Measurements from ENCODE around the gene USB1.

USB1 gene

DNA sequence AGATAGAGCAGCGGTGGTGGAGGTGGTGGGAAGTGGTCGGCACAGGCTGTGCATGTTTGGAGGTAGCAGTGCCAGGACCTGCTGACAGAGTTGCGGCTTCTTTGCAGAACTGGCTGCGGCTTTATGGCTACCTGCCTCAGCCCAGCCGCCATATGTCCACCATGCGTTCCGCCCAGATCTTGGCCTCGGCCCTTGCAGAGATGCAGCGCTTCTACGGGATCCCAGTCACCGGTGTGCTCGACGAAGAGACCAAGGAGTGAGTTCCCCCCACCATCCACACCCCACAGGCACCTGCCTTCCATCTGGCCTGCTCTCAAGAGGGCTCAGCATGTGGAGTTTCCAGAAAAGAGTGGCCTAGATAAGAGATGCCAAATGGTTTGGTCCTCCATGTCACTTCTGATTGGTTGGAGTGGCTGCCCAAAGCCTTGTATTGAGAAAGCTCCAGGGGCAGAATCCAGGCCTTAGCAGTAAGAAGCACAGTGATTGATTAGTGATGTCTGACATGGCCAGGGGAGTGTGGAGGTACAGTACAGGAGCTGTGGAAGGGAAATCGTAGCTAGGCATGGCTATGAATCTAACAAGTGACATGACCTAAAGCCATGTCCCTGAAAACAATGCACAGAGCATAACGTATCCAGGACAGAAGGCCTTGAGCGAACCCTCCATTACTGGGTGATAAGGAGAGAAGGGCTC is 36.3 kb downstream of the USB1 start:
- DNase-seq = no peak

DNA sequence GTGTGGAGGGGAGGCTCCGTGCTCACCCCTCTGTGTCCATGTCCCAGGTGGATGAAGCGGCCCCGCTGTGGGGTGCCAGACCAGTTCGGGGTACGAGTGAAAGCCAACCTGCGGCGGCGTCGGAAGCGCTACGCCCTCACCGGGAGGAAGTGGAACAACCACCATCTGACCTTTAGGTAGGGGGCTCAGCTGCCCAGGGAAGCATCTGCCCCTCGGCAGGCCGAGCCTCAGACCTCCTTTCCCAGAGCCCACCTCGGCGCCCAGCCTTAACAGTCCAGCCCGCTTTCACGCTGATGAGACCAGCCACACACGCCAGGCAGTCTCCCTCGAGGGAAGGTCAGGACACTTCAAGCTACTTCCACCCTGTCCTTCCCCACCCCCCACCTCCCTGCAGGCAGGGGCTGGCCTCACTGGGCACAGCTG is 37.0 kb downstream of the USB1 start:
- DNase-seq = no peak

DNA sequence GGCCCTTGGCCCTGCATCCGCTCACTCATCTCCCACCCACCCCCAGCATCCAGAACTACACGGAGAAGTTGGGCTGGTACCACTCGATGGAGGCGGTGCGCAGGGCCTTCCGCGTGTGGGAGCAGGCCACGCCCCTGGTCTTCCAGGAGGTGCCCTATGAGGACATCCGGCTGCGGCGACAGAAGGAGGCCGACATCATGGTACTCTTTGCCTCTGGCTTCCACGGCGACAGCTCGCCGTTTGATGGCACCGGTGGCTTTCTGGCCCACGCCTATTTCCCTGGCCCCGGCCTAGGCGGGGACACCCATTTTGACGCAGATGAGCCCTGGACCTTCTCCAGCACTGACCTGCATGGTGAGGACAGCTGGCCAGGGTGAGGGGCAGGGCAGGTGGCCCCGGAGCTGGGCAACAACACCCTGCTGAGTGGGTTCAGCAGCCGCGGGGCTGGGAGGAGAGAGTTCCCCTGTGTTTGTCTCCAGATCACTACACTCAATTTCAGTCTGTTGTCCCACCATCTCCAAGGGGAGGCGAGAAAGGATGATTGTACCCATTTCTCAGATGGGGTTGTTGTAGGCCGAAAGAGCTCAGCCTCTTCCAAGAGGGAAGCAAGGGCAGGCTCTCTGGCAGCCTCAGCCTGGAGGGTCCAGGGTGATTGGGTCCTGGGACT is 38.8 kb downstream of the USB1 start:
- DNase-seq = no peak

DNA sequence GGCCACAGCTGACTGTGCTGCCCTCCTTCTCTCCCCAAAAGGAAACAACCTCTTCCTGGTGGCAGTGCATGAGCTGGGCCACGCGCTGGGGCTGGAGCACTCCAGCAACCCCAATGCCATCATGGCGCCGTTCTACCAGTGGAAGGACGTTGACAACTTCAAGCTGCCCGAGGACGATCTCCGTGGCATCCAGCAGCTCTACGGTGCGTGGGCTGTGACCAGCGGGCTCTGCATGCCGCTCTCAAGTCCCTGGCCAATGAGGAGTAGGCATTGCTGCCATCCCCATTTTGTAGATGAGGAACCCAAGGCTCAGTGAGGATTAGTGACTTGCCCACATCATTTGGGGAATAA is 39.3 kb downstream of the USB1 start:
- DNase-seq = no peak

DNA sequence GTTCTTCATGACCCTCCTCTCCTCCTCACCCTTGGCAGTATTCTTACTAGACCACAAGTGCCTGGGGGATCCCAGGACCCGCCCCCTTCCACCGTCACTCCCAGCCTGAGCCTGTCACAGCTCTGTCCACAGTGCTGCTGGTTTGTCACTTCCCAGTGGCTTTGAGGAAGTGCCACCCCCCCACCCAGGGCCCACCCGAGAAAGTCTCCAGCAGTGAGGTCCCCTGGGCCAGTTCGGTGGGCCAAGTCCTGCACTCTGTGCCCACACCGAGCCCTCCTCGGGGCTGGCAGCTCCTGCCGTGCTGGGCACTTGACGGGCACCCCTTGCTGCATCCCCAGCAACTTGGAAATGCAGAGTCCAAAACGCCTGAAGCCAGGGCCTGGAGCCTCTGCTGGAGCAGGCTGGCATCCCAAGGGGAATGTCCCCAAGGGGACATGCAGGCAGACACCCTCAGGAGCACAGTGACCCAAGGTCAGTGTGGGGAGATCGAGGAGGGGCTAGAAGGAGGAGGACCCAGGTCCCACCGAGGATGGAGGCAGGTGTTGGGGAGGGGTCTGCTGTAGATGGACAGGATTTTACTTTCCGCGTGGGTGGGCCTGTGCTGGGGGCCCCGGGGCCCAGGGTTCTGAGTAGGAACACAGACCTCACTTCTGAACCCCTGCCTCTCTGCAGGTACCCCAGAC is 39.9 kb downstream of the USB1 start:
- no peak for DNase-seq

DNA sequence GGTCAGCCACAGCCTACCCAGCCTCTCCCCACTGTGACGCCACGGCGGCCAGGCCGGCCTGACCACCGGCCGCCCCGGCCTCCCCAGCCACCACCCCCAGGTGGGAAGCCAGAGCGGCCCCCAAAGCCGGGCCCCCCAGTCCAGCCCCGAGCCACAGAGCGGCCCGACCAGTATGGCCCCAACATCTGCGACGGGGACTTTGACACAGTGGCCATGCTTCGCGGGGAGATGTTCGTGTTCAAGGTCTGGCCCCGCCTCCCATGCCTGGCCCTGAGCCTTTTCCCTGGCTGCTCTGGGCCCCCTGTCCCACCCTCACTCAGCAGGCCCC is 40.4 kb downstream of the USB1 start:
- DNase-seq = no peak

DNA sequence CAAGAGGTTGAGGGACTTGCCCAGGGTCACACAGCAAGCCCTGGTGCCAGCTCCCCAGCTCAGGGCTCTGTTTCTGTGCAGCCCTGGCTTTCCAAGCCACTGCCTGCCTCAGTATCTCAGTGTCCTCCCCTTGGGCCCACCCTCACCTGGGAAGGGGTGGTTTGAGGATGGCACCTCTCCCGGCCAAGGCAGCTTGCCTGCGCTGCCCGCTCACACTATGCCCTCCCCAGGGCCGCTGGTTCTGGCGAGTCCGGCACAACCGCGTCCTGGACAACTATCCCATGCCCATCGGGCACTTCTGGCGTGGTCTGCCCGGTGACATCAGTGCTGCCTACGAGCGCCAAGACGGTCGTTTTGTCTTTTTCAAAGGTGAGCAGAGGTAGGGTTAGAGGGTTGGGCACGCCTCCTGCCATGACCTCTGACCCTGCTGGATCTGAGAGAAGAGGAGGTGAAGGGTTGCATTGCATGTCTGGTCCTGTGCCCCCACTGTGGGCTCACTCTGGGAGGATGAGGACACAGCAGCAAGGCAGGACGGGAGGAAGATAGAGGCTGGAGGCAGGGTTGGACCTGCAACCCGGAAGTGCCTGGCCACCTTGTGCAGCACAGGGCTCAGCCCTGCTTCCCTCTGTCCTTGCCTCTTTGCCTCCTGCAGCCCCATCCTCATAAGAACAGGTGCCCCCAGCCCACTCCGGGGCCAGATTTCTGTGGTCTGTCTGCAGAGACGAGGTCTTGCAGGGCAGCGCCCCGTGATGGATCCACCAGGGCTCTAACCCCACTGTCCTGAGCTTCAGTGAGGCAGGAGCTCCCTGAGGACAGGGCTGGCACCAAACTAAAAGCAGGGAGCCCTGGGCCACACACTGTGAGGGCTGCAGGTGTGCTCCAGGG is 41.0 kb downstream of the USB1 start:
- no peak for DNase-seq

DNA sequence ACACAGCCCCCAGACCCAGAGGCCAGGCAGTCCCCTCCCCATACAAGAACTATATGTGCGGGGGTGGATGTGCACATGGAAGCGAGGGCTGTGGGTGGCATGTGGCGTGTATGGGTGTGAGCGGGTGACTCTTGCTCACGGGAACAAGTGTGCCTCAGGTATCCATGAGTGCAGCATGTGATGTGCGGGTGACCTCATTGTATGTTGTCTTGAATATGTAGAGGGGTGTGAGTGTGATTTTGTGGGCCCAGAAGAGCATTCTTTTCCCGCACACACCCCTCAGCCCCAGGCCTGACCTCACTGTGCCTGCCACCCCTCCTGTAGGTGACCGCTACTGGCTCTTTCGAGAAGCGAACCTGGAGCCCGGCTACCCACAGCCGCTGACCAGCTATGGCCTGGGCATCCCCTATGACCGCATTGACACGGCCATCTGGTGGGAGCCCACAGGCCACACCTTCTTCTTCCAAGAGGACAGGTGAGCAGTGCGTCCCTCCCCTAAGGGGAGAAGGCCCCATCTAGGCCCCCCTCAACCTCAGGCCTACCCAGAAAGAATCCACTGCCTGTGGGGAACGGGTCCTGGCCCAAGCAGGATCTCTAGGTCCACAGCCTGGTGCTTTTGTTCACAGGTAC is 41.8 kb downstream of the USB1 start:
- DNase-seq = no peak

DNA sequence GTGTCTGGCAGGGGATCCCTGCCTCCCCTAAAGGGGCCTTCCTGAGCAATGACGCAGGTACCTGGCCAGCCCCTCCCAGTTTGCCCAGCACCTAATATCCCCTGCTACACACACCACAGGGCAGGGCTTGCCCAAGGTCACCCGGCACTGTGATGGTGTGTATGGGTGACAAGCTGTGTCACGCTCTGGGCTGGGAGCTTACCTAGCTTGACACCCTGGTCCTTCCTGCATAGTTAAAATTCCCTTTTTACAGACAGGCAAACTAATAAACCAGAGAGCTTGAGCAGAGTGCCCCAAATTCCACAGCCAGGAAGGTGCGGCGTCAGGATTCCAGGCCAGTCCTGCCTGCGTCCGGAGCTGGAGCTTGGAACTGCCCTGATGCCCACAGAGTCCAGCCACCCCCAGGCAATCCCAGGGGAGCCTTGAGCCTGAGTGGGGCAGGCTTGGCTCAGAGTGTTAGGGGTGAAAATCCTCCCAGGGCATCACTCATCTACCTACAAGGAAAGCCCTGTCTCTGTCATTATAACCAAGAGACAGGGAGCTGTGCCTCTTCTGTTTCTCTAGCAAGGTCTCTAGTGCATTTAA is 42.5 kb downstream of the USB1 start:
- no peak for DNase-seq

DNA sequence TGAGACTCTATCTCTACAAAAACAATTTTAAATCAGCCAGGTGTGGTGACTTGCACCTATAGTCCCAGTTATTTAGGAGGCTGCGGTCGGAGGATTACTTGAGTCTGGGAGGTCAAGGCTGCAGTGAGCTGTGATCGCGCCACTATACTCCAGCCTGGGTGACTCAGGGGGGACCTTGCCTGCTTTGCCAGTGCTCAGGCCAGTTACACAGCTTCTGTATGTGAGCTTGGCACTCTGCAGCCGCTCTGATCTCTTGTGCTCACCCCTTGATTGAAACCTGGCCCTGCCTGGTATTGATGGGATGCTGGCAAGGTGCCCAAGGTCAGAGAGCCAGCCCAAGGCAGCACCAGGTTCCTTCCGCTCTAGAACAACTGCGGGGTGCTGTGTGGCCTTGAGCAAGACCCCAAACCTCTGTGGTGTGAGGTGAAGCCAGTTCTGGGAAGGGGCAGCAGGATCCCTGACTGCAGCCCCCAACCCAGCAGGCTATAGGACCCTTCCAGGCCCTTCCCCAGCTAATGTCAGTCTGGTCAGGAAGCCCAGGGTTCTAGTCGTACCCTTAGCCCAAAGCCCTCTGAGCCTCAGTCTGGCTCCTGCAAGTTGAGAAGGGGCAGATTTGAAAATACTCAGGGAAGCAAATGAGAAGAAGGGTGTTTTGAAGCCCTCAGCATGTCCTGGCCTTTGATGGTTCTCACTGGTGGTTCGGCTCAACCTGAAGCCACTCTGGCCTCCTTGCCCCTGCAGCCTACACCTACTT is 43.2 kb downstream of the USB1 start:
- DNase-seq = no peak

DNA sequence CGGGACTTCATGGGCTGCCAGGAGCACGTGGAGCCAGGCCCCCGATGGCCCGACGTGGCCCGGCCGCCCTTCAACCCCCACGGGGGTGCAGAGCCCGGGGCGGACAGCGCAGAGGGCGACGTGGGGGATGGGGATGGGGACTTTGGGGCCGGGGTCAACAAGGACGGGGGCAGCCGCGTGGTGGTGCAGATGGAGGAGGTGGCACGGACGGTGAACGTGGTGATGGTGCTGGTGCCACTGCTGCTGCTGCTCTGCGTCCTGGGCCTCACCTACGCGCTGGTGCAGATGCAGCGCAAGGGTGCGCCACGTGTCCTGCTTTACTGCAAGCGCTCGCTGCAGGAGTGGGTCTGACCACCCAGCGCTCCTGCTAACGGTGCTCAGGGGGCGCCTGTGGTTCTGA is 43.9 kb downstream of the USB1 start:
- DNase-seq = no peak

DNA sequence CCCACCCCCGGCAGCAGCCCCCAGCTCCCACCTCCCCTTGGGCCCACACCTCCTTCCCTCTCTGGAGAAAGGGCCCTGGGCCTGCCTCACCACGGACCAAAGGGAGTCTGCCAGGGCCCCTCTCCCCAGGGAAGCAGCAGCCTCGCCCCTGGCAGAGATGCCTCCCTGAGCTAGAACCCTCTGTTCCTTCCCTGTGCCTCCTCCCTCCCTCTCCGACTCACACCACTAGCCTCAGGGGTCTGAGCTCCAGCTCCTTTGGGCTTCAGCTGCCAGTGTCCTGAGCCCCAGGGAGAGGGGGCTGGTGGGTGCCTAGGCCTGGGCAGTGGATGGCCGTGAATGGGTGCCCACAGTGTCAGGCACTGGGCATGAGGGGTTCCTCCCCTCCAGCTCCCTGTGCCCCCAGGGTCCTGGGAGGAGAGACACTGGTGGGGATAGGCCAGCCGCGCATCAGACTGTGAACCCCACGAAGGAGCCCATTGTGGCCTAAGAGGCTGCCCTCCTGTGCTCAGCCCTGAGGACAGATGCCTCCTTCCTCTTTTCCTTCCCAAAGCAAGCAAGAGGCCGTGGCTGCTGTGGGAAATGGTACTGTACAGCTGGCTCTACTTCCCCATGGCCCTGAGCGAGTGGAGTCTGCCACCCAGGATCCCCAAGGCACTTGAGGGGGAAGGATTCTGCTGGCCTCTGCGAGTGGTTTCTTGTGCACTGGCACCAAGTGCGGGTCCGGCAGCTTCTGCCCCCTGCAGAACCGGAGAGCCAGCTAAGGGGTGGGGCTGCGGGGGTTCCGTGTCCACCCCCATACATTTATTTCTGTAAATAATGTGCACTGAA is 45.1 kb downstream of the USB1 start:
- peak; percentile 77 to 83 for DNase-seq

DNA sequence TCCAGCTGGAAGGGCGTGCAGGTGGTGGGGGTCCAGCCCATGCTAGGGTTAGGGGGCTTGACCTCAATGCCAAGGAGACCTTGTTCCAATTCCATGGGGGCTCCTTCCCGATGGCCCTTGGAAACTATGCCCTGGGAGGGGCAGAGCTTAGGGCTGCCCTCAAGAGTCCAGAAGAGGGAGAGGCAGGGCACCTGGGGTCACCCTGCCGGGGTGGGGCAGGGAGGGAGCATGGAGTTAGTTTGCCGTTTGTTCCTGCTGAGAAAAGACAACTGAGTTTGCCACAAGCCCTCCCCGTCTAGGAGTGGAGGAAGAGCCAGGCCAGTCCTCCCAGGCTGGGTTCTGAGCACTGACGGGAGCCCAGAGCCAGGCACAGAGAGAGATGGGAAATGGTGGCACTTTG is 45.7 kb downstream of the USB1 start:
- no peak for DNase-seq

DNA sequence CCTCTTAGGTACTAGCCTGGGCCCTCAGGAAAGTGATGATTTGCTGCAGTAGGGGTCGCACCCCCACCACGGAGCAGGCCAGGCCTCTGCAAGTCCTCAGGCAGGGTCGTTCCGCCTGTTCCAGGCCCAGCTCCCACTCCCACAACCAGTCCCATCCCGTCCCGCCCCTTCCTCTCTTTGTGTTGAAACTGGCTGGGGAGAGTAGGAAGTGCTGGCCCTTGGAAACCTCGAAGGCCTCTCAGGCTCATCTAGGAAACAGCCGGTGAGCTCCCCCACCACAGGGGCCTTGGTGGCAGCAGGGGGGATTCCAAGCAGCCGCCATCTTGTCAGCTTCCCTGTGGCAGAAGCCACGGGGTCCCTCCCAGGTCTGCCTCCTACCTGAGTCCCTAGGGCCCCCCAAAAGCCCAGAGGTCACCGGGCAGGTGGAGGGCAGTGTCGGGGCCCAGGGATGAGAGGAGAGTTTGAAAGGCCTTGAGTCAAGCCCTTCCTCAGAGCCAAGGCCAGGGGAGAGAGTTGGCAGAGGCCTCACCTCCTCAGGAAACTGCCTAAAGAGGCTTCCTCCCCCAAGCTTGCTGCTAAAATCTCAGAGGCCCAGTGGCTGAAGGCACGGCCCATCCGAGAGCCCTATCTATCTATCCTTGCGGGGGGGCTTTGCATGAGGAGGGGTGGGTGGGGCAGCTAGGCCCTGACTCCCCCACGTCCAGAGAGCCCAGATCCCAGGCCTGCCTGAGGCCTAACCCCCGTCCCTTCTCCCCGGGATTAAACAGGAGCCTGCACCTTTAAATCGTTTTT is 46.5 kb downstream of the USB1 start:
- DNase-seq = no peak

DNA sequence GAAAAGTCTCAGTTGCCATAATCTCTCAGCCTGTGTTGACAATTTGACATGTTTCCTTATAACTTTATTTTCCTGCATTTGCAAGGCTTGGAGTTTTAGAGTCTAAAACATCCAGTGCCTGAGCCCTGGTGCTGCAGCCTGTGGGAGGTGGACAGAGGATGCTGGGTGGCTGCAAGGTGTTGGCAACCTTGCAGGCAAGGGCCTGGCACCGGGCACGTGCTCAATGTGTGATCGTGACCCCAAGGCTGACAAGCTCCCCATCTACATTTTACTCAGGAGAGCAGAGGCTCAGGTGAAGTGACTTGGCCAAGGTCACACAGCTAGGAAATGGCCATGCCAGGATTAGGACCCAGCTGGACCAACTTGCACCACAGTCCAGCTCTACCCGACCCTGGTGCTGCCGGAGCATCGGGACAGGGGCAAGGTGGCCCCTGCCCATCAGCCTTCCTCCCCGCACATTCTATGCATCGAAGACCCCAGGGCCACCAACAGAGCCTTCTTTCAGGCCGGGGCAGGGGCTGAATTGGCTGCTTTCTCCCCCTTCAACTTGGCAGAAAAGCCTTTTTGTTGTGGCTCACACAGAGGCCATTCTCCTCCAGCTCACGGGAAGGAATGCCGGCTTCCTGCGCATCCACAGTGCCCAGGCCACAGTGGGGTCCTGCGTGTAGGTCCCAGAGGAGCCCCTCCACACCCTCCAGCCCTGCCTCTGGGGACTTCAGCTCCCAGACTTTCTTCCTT is 47.5 kb downstream of the USB1 start:
- DNase-seq = no peak

DNA sequence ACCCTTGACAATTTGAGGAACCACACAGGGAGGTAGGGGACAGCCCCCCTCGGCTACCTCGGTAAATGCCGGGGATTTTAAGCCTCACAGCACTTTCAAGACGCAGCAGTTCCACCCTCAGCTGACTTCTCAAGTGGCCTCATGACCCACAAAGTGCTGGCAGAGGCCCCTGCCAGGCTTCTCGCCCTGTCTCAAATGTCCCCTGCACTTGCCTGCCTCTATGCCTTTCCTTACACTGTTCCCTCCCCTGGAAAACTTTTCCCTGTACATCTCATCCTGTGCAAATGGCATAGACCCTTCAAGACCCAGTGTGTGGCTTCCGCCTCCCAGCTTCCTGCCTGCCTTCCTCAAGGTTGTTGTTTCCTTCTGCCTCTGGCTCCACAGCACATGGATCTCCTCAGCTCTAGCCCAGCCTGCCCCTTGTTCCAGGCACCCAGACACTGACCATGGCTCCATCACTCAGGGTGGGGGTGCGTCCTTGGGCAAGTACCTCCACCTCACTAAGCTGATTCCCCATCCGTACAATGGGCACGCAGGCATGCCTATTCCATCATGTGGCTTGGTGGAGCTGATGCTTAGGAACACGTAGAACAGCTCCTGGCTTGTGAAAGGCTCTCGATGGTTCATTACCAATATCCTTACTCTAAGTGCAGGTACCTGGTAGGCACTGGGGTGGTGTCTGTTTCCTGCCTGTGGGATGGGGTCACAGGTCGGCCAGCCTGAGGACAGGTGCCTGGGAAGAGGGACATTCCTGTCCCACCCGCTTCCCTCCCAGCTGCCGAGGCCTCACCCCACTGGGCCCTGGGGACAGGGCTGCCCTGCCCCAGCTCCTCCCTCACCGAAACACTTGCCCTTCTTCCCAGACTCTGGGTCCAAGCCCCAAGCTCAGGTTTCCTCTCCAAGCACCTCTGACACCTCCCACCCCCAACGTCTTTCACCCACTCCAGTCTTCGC is 48.3 kb downstream of the USB1 start:
- no peak for DNase-seq

DNA sequence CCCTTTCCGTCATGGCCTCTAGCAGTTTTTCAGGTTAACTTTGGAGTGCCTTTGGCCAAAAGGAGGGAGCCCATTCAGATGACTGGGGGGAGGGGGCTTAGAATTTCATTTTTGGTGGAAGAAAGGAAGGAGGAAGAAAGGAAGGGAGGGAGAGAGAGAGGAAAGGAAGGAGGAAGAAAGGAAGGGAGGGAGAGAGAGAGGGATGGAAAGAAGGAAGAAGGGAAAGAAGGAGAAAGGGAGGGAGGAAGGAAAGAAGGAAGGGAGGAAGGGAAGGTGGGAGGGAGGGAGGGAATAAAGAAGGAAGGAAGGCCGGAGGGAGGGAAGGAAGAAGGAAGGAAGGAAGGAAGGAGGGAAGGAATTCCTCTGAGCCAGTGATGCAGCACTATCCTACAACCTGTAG is 50.1 kb downstream of the USB1 start:
- DNase-seq = no peak
